Lung (tissue), 12 donors: ENCODE results near the gene SYCE1L. TPM values are rescaled to one million over a fixed set of nuclear protein-coding genes. Genes with fewer than 3 reads are reported as not detected.
A peak's percentile ranks its signal among the peaks of the same experiment; 100 is the strongest.

Experiments
- ATAC-seq: fragments of 200-7000 bp; cut with Tn5 transposase; one replicate; pipeline ENCODE4 v1.9.1; 2020; ENCODE audit warnings: moderate number of reproducible peaks; ENCODE audit not compliant: insufficient read depth, low FRiP score
- DNase-seq, 3 donors: peaks; one replicate each; pipeline ENCODE4 v3.0.0-alpha.2; 2013 to 2017
- H3K27ac ChIP-seq, 2 donors: one replicate each; pipeline ENCODE4 v1.5.1; 2013; ENCODE audit warnings: mild to moderate bottlenecking in 2 of 2, moderate library complexity in 2 of 2, control low read depth in 1 of 2, inconsistent platforms in 1 of 2, low read depth in 1 of 2, low read length in 1 of 2
- H3K27me3 ChIP-seq, 3 donors: one replicate each; pipeline ENCODE4 v1.5.1; 2013; ENCODE audit warnings: low read length in 2 of 3; ENCODE audit not compliant: control insufficient read depth in 3 of 3, insufficient read depth in 3 of 3
- H3K36me3 ChIP-seq, 4 donors: one replicate each; pipeline ENCODE4 v1.5.1; 2013; ENCODE audit warnings: low read length in 4 of 4, mild to moderate bottlenecking in 1 of 4, moderate library complexity in 1 of 4; ENCODE audit not compliant: control insufficient read depth in 4 of 4, insufficient read depth in 4 of 4
- H3K4me1 ChIP-seq, 5 donors: one replicate each; pipeline ENCODE4 v1.5.1; 2013; ENCODE audit warnings: low read length in 5 of 5, mild to moderate bottlenecking in 2 of 5, moderate library complexity in 1 of 5; ENCODE audit not compliant: control insufficient read depth in 5 of 5, insufficient read depth in 5 of 5
- H3K4me3 ChIP-seq: one replicate; pipeline ENCODE4 v1.5.1; 2013; ENCODE audit warnings: mild to moderate bottlenecking, control low read depth, moderate library complexity
- H3K9ac ChIP-seq, 2 donors: one replicate each; pipeline ENCODE4 v1.5.1; 2013; ENCODE audit warnings: low read length in 2 of 2, control low read depth in 1 of 2; ENCODE audit not compliant: insufficient read depth in 1 of 2
- H3K9me3 ChIP-seq, 4 donors: one replicate each; pipeline ENCODE4 v1.5.1; 2013; ENCODE audit warnings: low read length in 3 of 4, mild to moderate bottlenecking in 1 of 4, moderate library complexity in 1 of 4; ENCODE audit not compliant: control insufficient read depth in 4 of 4, insufficient read depth in 3 of 4
- WGBS, 2 donors: extraction: QIAGEN DNeasy Blood & Tissue Kit; methylation state at CpG; one replicate each; pipeline ENCODE4 v1.1.7; 2013; 5-methylcytosine and 5-hydroxymethylcytosine counted together
- polyA plus RNA-seq, 2 donors: library from polyadenylated mRNA; stranded (reverse); fragments of 200-250 nt; gene quantifications; one replicate each; pipeline ENCODE4 v1.2.1, GENCODE V29; 2013
- total RNA-seq, 2 donors: library from RNA; depleted of rRNA in 1 of 2; stranded (reverse); fragments of >200 nt in 1 of 2; gene quantifications; one replicate each; pipeline ENCODE4 v1.2.1, GENCODE V29; 2014 to 2021
- TF ChIP-seq, protein P1 (sequence below): IDR thresholded peaks from 2 replicates; pipeline ENCODE4 v1.5.1; 2012; ENCODE audit warnings: mild to moderate bottlenecking; ENCODE audit errors: control extremely low read depth, extremely low read depth
- donor health status: control.
- donor health status: control.
- donor health status: Bipolar disorder and iron deficiency.
- donor health status: healthy.
- donor health status: DM: yes; HTN: yes; CAD: no.

Gene SYCE1L
- total and polyA plus RNA-seq, 4 donors, result 1.4 to 6.9 (median 4.0) TPM; not detected in 1

DNA sequence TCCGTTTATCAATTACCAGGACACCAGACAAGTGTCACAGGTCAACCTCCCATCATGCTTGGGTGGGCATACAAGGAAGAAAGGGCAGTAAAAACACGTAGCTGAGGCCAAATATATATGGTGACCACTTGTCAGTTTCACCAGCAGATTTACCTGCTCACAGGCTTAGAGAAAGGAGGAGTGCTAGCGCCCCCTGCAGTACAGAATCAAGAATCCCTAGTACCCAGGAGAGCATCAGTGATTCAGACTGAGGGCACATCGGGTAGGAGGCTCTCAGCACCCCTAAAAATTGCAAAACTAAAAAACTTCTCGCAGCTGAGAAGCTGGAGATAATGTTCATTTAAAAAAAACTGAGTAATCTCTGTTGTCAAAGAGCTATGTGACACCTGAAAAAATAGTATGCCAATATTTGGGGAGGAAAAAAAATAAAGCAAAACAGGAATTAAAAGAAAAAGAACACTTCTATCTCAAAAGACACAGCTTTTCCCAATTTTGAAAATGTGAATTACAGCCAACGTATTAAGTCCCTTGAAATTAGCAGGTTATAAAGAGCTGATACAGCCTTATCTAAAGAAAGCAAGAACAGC is 29.5 kb upstream of the SYCE1L start:
- TF ChIP-seq, protein P1, sequence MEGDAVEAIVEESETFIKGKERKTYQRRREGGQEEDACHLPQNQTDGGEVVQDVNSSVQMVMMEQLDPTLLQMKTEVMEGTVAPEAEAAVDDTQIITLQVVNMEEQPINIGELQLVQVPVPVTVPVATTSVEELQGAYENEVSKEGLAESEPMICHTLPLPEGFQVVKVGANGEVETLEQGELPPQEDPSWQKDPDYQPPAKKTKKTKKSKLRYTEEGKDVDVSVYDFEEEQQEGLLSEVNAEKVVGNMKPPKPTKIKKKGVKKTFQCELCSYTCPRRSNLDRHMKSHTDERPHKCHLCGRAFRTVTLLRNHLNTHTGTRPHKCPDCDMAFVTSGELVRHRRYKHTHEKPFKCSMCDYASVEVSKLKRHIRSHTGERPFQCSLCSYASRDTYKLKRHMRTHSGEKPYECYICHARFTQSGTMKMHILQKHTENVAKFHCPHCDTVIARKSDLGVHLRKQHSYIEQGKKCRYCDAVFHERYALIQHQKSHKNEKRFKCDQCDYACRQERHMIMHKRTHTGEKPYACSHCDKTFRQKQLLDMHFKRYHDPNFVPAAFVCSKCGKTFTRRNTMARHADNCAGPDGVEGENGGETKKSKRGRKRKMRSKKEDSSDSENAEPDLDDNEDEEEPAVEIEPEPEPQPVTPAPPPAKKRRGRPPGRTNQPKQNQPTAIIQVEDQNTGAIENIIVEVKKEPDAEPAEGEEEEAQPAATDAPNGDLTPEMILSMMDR, result peak; percentile 12
- no peak overlapping the region for H3K4me3 ChIP-seq

DNA sequence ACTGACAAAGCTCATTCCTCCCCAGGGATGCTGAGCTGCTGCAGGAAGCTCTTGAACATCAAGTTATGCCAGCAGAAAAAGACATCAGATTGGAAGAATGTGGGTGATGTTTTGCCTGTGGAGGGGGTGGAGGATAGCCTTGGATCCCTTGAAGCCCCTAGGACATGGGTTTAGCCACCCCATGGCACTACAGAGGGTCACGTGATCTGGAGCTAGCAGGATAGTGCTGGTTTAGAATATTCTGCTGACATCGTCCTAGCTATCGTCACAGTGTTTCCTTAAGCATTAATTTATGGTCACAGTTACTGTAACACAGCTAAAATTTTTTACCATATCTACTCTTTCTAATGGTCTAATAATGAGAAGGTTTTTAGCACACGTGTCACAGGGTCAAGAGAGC is 28.4 kb upstream of the SYCE1L start:
- H3K36me3 ChIP-seq, result no peaks in the 10 kb centered on the region
- DNase-seq, result no peak
- H3K27me3 ChIP-seq, result peaks cover 0 to 4% (median 0%) of the 10 kb centered on the region in 3 donors
- no peak overlapping the region for H3K4me3 ChIP-seq
- H3K4me1 ChIP-seq, result peaks cover 0 to 5% (median 0%) of the 10 kb centered on the region in 5 donors
- H3K9ac ChIP-seq, result no peak overlapping the region
- H3K27ac ChIP-seq, result no peak overlapping the region
- H3K9me3 ChIP-seq, result no peaks in the 10 kb centered on the region
- 66 to 74% methylated on average over 4 of the region's 4 CpGs for WGBS, 2 donors
- no peak for ATAC-seq
- TF ChIP-seq, protein P1, result no peak

More for the DNA sequence above, 29.5 kb upstream of the SYCE1L start:
- 20 to 21% methylated on average over 6 of the region's 6 CpGs for WGBS, 2 donors
- Histone ChIP-seq H3K27me3 (peaks cover 0 to 4% (median 0%) of the 10 kb centered on the region in 3 donors), H3K27ac (no peak overlapping the region), H3K9ac (no peak overlapping the region), H3K36me3 (no peaks in the 10 kb centered on the region), H3K4me1 (peaks cover 0 to 5% (median 0%) of the 10 kb centered on the region in 5 donors), H3K9me3 (no peaks in the 10 kb centered on the region)
- peak; percentile 31 to 62 (median 51) for DNase-seq
- ATAC-seq, result no peak

DNA sequence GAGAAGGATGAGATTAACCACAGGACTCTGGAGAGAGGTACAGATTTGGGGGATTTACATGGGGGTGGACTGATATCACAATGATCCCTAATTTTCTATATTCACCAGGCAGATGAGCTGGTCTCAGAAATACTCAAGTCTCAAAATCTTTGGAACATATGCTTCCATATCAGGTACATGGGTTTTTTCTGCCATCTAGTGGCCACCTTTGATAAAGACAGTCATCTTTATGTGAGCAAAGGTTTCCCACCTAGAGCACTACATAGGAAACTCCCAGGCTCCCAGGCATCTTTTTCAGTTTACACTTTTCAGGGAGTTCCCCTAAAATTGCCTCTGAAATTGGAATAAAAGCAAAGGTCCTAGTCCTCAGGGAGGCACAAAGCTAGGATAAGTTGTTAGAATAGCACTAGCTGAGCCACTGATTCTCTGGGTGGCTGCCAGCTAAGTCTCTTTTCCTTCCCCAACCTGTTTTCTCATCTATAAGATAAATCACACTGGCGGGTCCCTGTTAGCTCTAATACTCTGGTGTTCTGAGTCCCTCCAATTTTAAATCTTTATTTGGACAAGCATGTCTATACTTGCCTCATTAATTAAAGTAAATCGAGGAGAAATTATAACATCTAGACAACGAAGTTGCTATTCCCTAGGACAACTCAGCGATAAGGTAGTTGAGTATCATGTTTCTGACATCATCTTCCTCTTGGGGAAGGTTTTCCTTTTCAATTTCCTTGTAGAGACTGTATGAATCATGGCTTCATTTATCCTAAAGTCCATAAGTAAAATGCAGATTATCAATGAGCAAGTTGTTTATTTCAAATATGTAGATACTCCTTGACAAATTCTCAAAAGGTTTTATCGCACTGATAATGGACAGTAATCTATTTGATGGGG is 27.2 kb upstream of the SYCE1L start:
- Histone ChIP-seq H3K27ac (no peak overlapping the region), H3K4me1 (peaks cover 0 to 5% (median 0%) of the 10 kb centered on the region in 5 donors), H3K36me3 (no peaks in the 10 kb centered on the region), H3K27me3 (peaks cover 0 to 4% (median 0%) of the 10 kb centered on the region in 3 donors), H3K9ac (peak overlapping the region in 1 of 2 donors; percentile 24), H3K4me3 (no peak overlapping the region), H3K9me3 (no peaks in the 10 kb centered on the region)
- DNase-seq, result peak; percentile 32 to 85 (median 82)
- TF ChIP-seq, protein P1, result peak; percentile 62
- peak; percentile 64 for ATAC-seq
- 55 to 65% methylated on average over 5 of the region's 5 CpGs for WGBS, 2 donors
